Glutamatergic neuron (in vitro differentiated cells): ENCODE data around the gene ROR1. TPM values are rescaled to one million over a fixed set of nuclear protein-coding genes. Genes with fewer than 3 reads are reported as not detected.

ENCODE experiments used
- DNase-seq: peaks from one replicate; pipeline ENCODE4 v3.0.0; 2022
- H3K27ac Mint-ChIP-seq: one replicate; pipeline ENCODE4 v1.8.0; 2020; ENCODE audit warnings: mild to moderate bottlenecking, mixed read lengths, inconsistent platforms; ENCODE audit not compliant: unreplicated experiment
- H3K27me3 Mint-ChIP-seq: one replicate; pipeline ENCODE4 v1.8.0; 2020; ENCODE audit warnings: mild to moderate bottlenecking, moderate library complexity, mixed read lengths, inconsistent platforms; ENCODE audit not compliant: unreplicated experiment
- H3K36me3 Mint-ChIP-seq: one replicate; pipeline ENCODE4 v1.8.0; 2020; ENCODE audit warnings: mild to moderate bottlenecking, mixed read lengths, inconsistent platforms; ENCODE audit not compliant: unreplicated experiment
- H3K4me1 Mint-ChIP-seq: one replicate; pipeline ENCODE4 v1.8.0; 2020; ENCODE audit warnings: mild to moderate bottlenecking, low read depth, mixed read lengths, inconsistent platforms; ENCODE audit not compliant: unreplicated experiment
- H3K4me3 Mint-ChIP-seq: one replicate; pipeline ENCODE4 v1.8.0; 2020; ENCODE audit warnings: mild to moderate bottlenecking, mixed read lengths, inconsistent platforms; ENCODE audit not compliant: unreplicated experiment
- H3K9me3 Mint-ChIP-seq: one replicate; pipeline ENCODE4 v1.8.0; 2020; ENCODE audit warnings: mild to moderate bottlenecking, moderate library complexity, mixed read lengths, inconsistent platforms; ENCODE audit not compliant: unreplicated experiment
- CTCF ChIP-seq: fragments of 200-600 bp; sonication (generic); IDR thresholded peaks from one replicate; pipeline ENCODE4 v1.5.0; 2021; ENCODE audit not compliant: partially characterized antibody, unreplicated experiment
- total RNA-seq: library from RNA; stranded (reverse); fragmentation: NEBNext Ultra II Directional; extraction: Animal tissue kit (Norgen Biotek cat#: 25700); gene quantifications from one replicate; pipeline ENCODE4 v1.2.1, GENCODE V29; 2021; ENCODE audit not compliant: unreplicated experiment

ROR1 gene
- total RNA-seq, 1 donor from 2014 or later: 11.3 TPM

GRCh38 chr1:64183395-64184002, 409.7 kb downstream of the ROR1 start:
- no peak for TF ChIP-seq CTCF
- H3K27ac Mint-ChIP-seq: no peak overlapping the region
- peaks cover 6% of the 10 kb centered on the region for H3K36me3 Mint-ChIP-seq
- no peak overlapping the region for H3K4me3 Mint-ChIP-seq
- no peaks in the 10 kb centered on the region for H3K9me3 Mint-ChIP-seq
- no peak for DNase-seq
- peaks cover 3% of the 10 kb centered on the region for H3K27me3 Mint-ChIP-seq
- no peaks in the 10 kb centered on the region for H3K4me1 Mint-ChIP-seq

GRCh38 chr1:64184003-64184440, 410.2 kb downstream of the ROR1 start:
- Mint-ChIP-seq H3K4me1 (no peaks in the 10 kb centered on the region), H3K27me3 (peaks cover 3% of the 10 kb centered on the region)
- no peak for TF ChIP-seq CTCF

GRCh38 chr1:64186138-64186897, 412.5 kb downstream of the ROR1 start:
- no peak overlapping the region for H3K4me3 Mint-ChIP-seq
- DNase-seq: no peak
- no peaks in the 10 kb centered on the region for H3K4me1 Mint-ChIP-seq
- H3K27me3 Mint-ChIP-seq: peaks cover 3% of the 10 kb centered on the region
- no peak for TF ChIP-seq CTCF
- no peak overlapping the region for H3K27ac Mint-ChIP-seq
- peaks cover 4% of the 10 kb centered on the region for H3K36me3 Mint-ChIP-seq
- no peaks in the 10 kb centered on the region for H3K9me3 Mint-ChIP-seq

More at GRCh38 chr1:64184003-64184440, 410.2 kb downstream of the ROR1 start:
- Mint-ChIP-seq H3K9me3 (no peaks in the 10 kb centered on the region), H3K36me3 (peaks cover 4% of the 10 kb centered on the region), H3K4me3 (no peak overlapping the region), H3K27ac (no peak overlapping the region)
- no peak for DNase-seq

- peaks cover 3% of the 10 kb centered on the region for H3K27me3 Mint-ChIP-seq
- H3K4me3 Mint-ChIP-seq: no peak overlapping the region
- H3K9me3 Mint-ChIP-seq: no peaks in the 10 kb centered on the region
- H3K27ac Mint-ChIP-seq: no peak overlapping the region
- DNase-seq: no peak
- TF ChIP-seq CTCF: no peak
- H3K36me3 Mint-ChIP-seq: peaks cover 4% of the 10 kb centered on the region
- no peaks in the 10 kb centered on the region for H3K4me1 Mint-ChIP-seq
Measured at GRCh38 chr1:64186898-64187280, 413.1 kb downstream of the ROR1 start.

- Mint-ChIP-seq H3K4me3 (no peak overlapping the region), H3K9me3 (no peaks in the 10 kb centered on the region), H3K27me3 (peaks cover 3% of the 10 kb centered on the region), H3K36me3 (peaks cover 9% of the 10 kb centered on the region), H3K4me1 (no peaks in the 10 kb centered on the region), H3K27ac (no peak overlapping the region)
- no peak for TF ChIP-seq CTCF
- no peak for DNase-seq
Measured at GRCh38 chr1:64187646-64188045, 413.8 kb downstream of the ROR1 start.
